Left lung (tissue), 10 donors: ENCODE measurements around the gene NSD1. TPM values are rescaled to one million over a fixed set of nuclear protein-coding genes. Genes with fewer than 3 reads are reported as not detected.

ENCODE experiments used
- ATAC-seq: fragments of 200-7000 bp; cut with Tn5 transposase; one replicate; pipeline ENCODE4 v1.9.1; 2020; ENCODE audit warnings: moderate library complexity
- DNase-seq, 4 donors: peaks; one replicate each; pipeline ENCODE4 v3.0.0-alpha.2; 2013 to 2020
- H3K27ac ChIP-seq, 2 donors: fragments of 200-600 bp; sonication (generic) in 1 of 2; one replicate each; pipeline versions ENCODE4 v1.5.0 to v1.8.0; 2020 to 2021
- H3K27me3 ChIP-seq, 2 donors: fragments of 200-600 bp; sonication (generic) in 1 of 2; one replicate each; pipeline versions ENCODE4 v1.5.0 to v1.8.0; 2020 to 2021
- H3K36me3 ChIP-seq, 2 donors: fragments of 200-600 bp; sonication (generic) in 1 of 2; one replicate each; pipeline versions ENCODE4 v1.5.0 to v1.8.0; 2020 to 2021
- H3K4me1 ChIP-seq, 2 donors: fragments of 200-600 bp; one replicate each; pipeline ENCODE4 v1.8.0; 2021
- H3K4me3 ChIP-seq, 2 donors: fragments of 200-600 bp; sonication (generic) in 1 of 2; one replicate each; pipeline versions ENCODE4 v1.5.0 to v1.8.0; 2020 to 2021; ENCODE audit warnings: mild to moderate bottlenecking in 1 of 2
- H3K9me3 ChIP-seq, 2 donors: fragments of 200-600 bp; sonication (generic) in 1 of 2; one replicate each; pipeline versions ENCODE4 v1.5.0 to v1.8.0; 2020 to 2021
- intact Hi-C, 2 donors: fragments of 100-400 bp; cut with DNase I; formaldehyde crosslinking; loops; one replicate each; pipeline versions ENCODE4 v1.11.2 to v1.14.2; 2022
- polyA plus RNA-seq, 6 donors: library from polyadenylated mRNA; unstranded; fragments of 120-200 nt; gene quantifications; one replicate each; pipeline ENCODE4 v1.2.1, GENCODE V29; 2013; ENCODE audit not compliant: insufficient read length in 6 of 6
- total RNA-seq, 2 donors: library from RNA; stranded (reverse); fragmentation: NEBNext Ultra II Directional; extraction: Animal tissue kit (Norgen Biotek cat#: 25700); gene quantifications; one replicate each; pipeline ENCODE4 v1.2.1, GENCODE V29; 2021
- TF ChIP-seq, protein P1 (sequence below), 2 donors: fragments of 200-600 bp; sonication (generic) in 1 of 2; IDR thresholded peaks; one replicate each; pipeline versions ENCODE4 v1.5.0 to v1.8.0; 2021; ENCODE audit warnings: antibody characterized with exemption in 2 of 2
- donor health status: DM: no; HTN: yes; CAD: no.
- donor health status: DM: no; HTN: no; CAD: no.

The NSD1 gene
- total and polyA plus RNA-seq, 8 donors, result 45.8 to 79.7 (median 54.1) TPM

DNA sequence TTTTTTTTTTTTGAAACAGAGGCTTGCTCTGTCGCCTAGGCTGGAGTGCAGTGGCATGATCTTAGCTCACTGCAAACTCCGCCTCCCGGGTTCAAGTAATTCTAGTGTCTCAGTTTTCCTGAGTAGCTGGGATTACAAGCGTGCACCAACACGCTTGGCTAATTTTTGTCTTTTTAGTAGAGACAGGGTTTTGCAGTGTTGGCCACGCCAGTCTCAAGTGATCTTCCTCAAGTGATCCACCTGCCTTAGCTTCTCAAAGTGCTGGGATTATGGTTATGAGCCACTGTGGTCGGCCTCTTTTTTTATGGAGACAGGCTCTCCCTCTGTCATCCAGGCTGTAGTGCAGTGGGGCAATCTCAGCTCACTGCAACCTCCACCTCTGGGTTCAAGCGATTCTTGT lies 87.0 kb downstream of the NSD1 start:
- no peak for ATAC-seq
- H3K27ac ChIP-seq, result no peak overlapping the region
- H3K27me3 ChIP-seq, result no peaks in the 10 kb centered on the region
- no peak for DNase-seq
- H3K4me1 ChIP-seq, result no peaks in the 10 kb centered on the region
- no peaks in the 10 kb centered on the region for H3K9me3 ChIP-seq
- H3K4me3 ChIP-seq, result no peak overlapping the region
- TF ChIP-seq, protein P1, sequence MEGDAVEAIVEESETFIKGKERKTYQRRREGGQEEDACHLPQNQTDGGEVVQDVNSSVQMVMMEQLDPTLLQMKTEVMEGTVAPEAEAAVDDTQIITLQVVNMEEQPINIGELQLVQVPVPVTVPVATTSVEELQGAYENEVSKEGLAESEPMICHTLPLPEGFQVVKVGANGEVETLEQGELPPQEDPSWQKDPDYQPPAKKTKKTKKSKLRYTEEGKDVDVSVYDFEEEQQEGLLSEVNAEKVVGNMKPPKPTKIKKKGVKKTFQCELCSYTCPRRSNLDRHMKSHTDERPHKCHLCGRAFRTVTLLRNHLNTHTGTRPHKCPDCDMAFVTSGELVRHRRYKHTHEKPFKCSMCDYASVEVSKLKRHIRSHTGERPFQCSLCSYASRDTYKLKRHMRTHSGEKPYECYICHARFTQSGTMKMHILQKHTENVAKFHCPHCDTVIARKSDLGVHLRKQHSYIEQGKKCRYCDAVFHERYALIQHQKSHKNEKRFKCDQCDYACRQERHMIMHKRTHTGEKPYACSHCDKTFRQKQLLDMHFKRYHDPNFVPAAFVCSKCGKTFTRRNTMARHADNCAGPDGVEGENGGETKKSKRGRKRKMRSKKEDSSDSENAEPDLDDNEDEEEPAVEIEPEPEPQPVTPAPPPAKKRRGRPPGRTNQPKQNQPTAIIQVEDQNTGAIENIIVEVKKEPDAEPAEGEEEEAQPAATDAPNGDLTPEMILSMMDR (IDR thresholded peaks at IDR 0.05), result no peak
- peaks cover 0 to 21% of the 10 kb centered on the region in 2 donors for H3K36me3 ChIP-seq
- intact Hi-C loops, result no loop called here

GRCh38 chr5:177222269-177222668 lies 88.7 kb downstream of the NSD1 start:
- Histone ChIP-seq H3K4me1 (no peaks in the 10 kb centered on the region), H3K9me3 (no peaks in the 10 kb centered on the region), H3K27me3 (no peaks in the 10 kb centered on the region), H3K36me3 (peaks cover 0 to 27% of the 10 kb centered on the region in 2 donors), H3K4me3 (no peak overlapping the region), H3K27ac (no peak overlapping the region)
- intact Hi-C loops, result no loop called here
- DNase-seq, result no peak
- ATAC-seq, result no peak
- TF ChIP-seq, protein P1 (IDR thresholded peaks at IDR 0.05), result no peak

GRCh38 chr5:177225798-177226197 lies 92.2 kb downstream of the NSD1 start:
- DNase-seq (no peak), ATAC-seq (no peak)
- no peak overlapping the region for H3K27ac ChIP-seq
- no peak overlapping the region for H3K4me3 ChIP-seq
- peaks cover 0 to 29% of the 10 kb centered on the region in 2 donors for H3K36me3 ChIP-seq
- TF ChIP-seq, protein P1 (IDR thresholded peaks at IDR 0.05), result no peak
- H3K9me3 ChIP-seq, result no peaks in the 10 kb centered on the region
- no peaks in the 10 kb centered on the region for H3K27me3 ChIP-seq
- H3K4me1 ChIP-seq, result no peaks in the 10 kb centered on the region
- intact Hi-C loops, result no loop called here

DNA sequence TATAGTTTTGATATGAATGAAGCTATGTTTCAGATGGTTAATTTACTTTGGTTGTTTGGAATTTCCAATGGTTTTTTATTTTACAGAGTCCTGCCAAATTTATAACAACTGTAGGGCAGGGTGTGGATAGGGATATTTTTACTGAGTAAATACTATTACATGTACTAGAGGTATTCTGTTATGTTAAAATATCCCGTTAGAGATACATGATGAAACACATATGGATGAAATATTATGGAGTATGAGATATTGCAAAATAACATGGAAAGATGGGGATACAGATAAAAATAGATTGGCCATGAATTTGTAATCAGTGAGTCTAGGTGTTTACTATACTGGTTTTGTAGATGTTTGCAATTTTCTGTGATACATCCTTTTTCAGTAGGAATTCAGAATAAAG lies 93.3 kb downstream of the NSD1 start:
- H3K36me3 ChIP-seq, result peaks cover 0 to 23% of the 10 kb centered on the region in 2 donors
- DNase-seq (no peak), ATAC-seq (no peak)
- no peaks in the 10 kb centered on the region for H3K27me3 ChIP-seq
- H3K27ac ChIP-seq, result no peak overlapping the region
- TF ChIP-seq, protein P1 (IDR thresholded peaks at IDR 0.05), result no peak
- no peak overlapping the region for H3K4me3 ChIP-seq
- intact Hi-C loops, result no loop called here
- H3K4me1 ChIP-seq, result no peaks in the 10 kb centered on the region
- H3K9me3 ChIP-seq, result no peaks in the 10 kb centered on the region

DNA sequence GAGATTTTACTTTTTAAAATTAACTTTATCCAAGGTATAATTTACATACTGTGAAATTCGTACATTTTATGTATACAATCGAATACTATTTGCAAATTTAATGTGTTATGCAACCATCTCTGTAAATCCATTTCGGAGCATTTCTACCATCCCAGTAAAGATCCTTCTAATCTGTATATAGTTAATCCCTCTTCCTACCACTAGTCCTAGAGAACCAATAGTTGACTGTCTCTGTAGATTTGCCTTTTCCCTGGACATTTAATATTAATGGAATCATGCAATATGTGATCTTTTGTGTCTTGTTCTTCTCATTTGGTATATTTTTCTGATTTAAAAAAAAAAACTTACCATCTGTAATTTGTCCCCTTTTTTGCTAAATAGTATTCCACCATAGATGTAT lies 95.2 kb downstream of the NSD1 start:
- TF ChIP-seq, protein P1 (IDR thresholded peaks at IDR 0.05), result no peak
- no peak for DNase-seq
- Histone ChIP-seq H3K9me3 (no peaks in the 10 kb centered on the region), H3K4me1 (no peaks in the 10 kb centered on the region), H3K27me3 (no peaks in the 10 kb centered on the region), H3K36me3 (peaks cover 0 to 18% of the 10 kb centered on the region in 2 donors), H3K27ac (no peak overlapping the region), H3K4me3 (no peak overlapping the region)
- no peak for ATAC-seq
- intact Hi-C loops, result no loop called here
